K562 (cell line): ENCODE results near the gene RUSC1. TPM values are rescaled to one million over a fixed set of nuclear protein-coding genes. Genes with fewer than 3 reads are reported as not detected.

Experiments
- ARID3A ChIP-seq: IDR thresholded peaks from 2 replicates; pipeline ENCODE4 v1.6.1; 2012; ENCODE audit warnings: low read depth, low read length, improper control_type of control experiment, borderline replicate concordance
- CTBP1 ChIP-seq: fragments of 450-650 bp; IDR thresholded peaks from 2 replicates; pipeline ENCODE4 v1.6.1; 2016; ENCODE audit warnings: borderline replicate concordance
- DACH1 ChIP-seq: fragments of 450-650 bp; IDR thresholded peaks from 2 replicates; pipeline ENCODE4 v1.6.1; 2018; ENCODE audit not compliant: partially characterized antibody
- ETV1 ChIP-seq: fragments of 450-650 bp; conservative IDR thresholded peaks from 2 replicates; pipeline ENCODE4 v1.6.1; 2016; ENCODE audit warnings: missing genetic modification characterization, control low read depth, low read depth, missing compliant biosample characterization
- FOXM1 ChIP-seq, 2 experiments: fragments of 450-650 bp in 1 of 2; sonication (generic) in 1 of 2; formaldehyde crosslinking in 1 of 2; IDR thresholded peaks; 2 replicates each; pipeline versions ENCODE4 v1.6.1 to v1.9.0; 2017 to 2022; ENCODE audit warnings: low read depth in 2 of 2, mild to moderate bottlenecking in 2 of 2, missing genetic modification reagents in 1 of 2, moderate library complexity in 1 of 2
- HCFC1 ChIP-seq: IDR thresholded peaks from 2 replicates; pipeline ENCODE4 v1.6.1; 2012; ENCODE audit warnings: low read depth, low read length, improper control_type of control experiment
- HMG20B ChIP-seq: fragments of 250-450 bp; sonication (Bioruptor Pico); IDR thresholded peaks from 2 replicates; pipeline ENCODE4 v1.5.0; 2021; ENCODE audit warnings: mild to moderate bottlenecking
- IFI16 ChIP-seq: fragments of 250-450 bp; sonication (Bioruptor Pico); IDR thresholded peaks from 2 replicates; pipeline ENCODE4 v2.1.2; 2022; ENCODE audit warnings: mild to moderate bottlenecking, inconsistent platforms
- MYC ChIP-seq, 2 experiments: fragments of 250-450 bp in 1 of 2; sonication (Bioruptor Pico) in 1 of 2; IDR thresholded peaks; 2 replicates each; pipeline versions ENCODE4 v1.5.1 to v1.6.1; 2012 to 2021; ENCODE audit warnings: low read depth in 2 of 2, borderline replicate concordance in 1 of 2, improper control_type of control experiment in 1 of 2, low read length in 1 of 2, mild to moderate bottlenecking in 1 of 2, moderate library complexity in 1 of 2
- OTX1 ChIP-seq: fragments of 450-650 bp; formaldehyde crosslinking; IDR thresholded peaks from 2 replicates; pipeline ENCODE4 v1.4.0; 2022; ENCODE audit warnings: mild to moderate bottlenecking
- POLR2B ChIP-seq: fragments of 450-650 bp; IDR thresholded peaks from 2 replicates; pipeline ENCODE4 v1.6.1; 2018; ENCODE audit warnings: low read depth; ENCODE audit not compliant: partially characterized antibody
- RBBP5 ChIP-seq: fragments of 200-600 bp; sonication (generic); IDR thresholded peaks from 2 replicates; pipeline ENCODE4 v1.6.1; 2012; ENCODE audit warnings: borderline replicate concordance, mild to moderate bottlenecking, low read length, control low read depth, inconsistent platforms; ENCODE audit not compliant: insufficient read depth, poor library complexity, severe bottlenecking
- SPI1 ChIP-seq: IDR thresholded peaks from 2 replicates; pipeline ENCODE4 v1.6.1; 2011; ENCODE audit warnings: low read depth, low read length, control low read depth, borderline replicate concordance
- SRSF1 ChIP-seq: fragments of 200-400 bp; formaldehyde crosslinking; IDR thresholded peaks from 2 replicates; pipeline ENCODE4 v1.6.1; 2017; ENCODE audit warnings: mild to moderate bottlenecking, low read depth, low read length, moderate library complexity
- TCF7L2 ChIP-seq: fragments of 150-350 bp; IDR thresholded peaks from 2 replicates; pipeline ENCODE4 v1.6.1; 2016; ENCODE audit warnings: low read depth, mild to moderate bottlenecking, low read length, moderate library complexity
- TGIF2 ChIP-seq: sonication (generic); formaldehyde crosslinking; IDR thresholded peaks from 2 replicates; pipeline ENCODE4 v1.8.1; 2022; ENCODE audit warnings: mild to moderate bottlenecking, missing genetic modification reagents, moderate library complexity
- TRIM24 ChIP-seq, 2 experiments: fragments of 450-650 bp; IDR thresholded peaks; 2 replicates each; pipeline ENCODE4 v1.6.1; 2016
- UBTF ChIP-seq, 2 experiments: IDR thresholded peaks; 2 replicates each; pipeline ENCODE4 v1.6.1; 2012; ENCODE audit warnings: improper control_type of control experiment in 2 of 2, low read depth in 2 of 2, low read length in 2 of 2, borderline replicate concordance in 1 of 2
- ZBTB49 ChIP-seq: sonication (generic); formaldehyde crosslinking; IDR thresholded peaks from 2 replicates; pipeline ENCODE4 v1.8.0; 2022; ENCODE audit warnings: missing genetic modification reagents, mild to moderate bottlenecking, borderline replicate concordance
- polyA plus RNA-seq, 8 experiments: library from polyadenylated mRNA; depleted of rRNA in 4 of 8; stranded (reverse) in 5 of 8; unstranded in 3 of 8; fragments of >200 nt; fragmentation: Nextera tagmentation in 2 of 8; fragmentation: Illumina TruSeq in 1 of 8; extraction: Ambion mirVana in 2 of 8; extraction: Trizol in 1 of 8; gene quantifications; 2 replicates each; pipeline versions ENCODE4 v1.2.1 to v1.2.3, GENCODE V29; 2011 to 2014; ENCODE audit warnings: inconsistent platforms in 1 of 8, missing spikeins in 1 of 8
- total RNA-seq, 7 experiments: library from RNA; depleted of rRNA in 6 of 7; stranded (reverse); fragments of >200 nt in 6 of 7; fragmentation: Illumina TruSeq in 2 of 7; extraction: Trizol in 2 of 7; gene quantifications; 2 replicates each; pipeline versions ENCODE4 v1.2.1 to v1.2.3, GENCODE V29; 2011 to 2021; ENCODE audit warnings: low replicate concordance in 1 of 7

Gene RUSC1
- total and polyA plus RNA-seq, 9 of the 15 experiments (the other 6 are each of a cell fraction or from before 2014, with no cell fraction given), result 5.7 to 68.3 (median 33.6) TPM

- TF ChIP-seq UBTF (IDR thresholded peaks at IDR 0.05; ENCODE audit: borderline replicate concordance in 1 of 2, low read depth in 2 of 2, low read length in 2 of 2) (0 out of 4 replicates have a peak, but pooled peaks of 1 of the 2 experiments have one; percentile 34), HMG20B (CRISPR knock-in tag) (no peak), DACH1 (no peak), ARID3A (no peak), ZBTB49 (CRISPR knock-in tag) (no peak), MYC (IDR thresholded peaks at IDR 0.05; ENCODE audit: low read depth, low read length) (peak; percentile 18; the same call in 1 of the 2 replicates), MYC (CRISPR knock-in tag; IDR thresholded peaks at IDR 0.05; ENCODE audit: borderline replicate concordance, low read depth) (0 out of 2 replicates have a peak, but pooled peaks have one; percentile 18), SPI1 (no peak), TRIM24 (IDR thresholded peaks at IDR 0.05) (no peak), SRSF1 (no peak), FOXM1 (IDR thresholded peaks at IDR 0.05; ENCODE audit: low read depth) (no peak), FOXM1 (CRISPR knock-in tag; IDR thresholded peaks at IDR 0.05; ENCODE audit: low read depth) (no peak), POLR2B (peak; percentile 1), HCFC1 (peak; percentile 35; the same call in 1 of the 2 replicates), IFI16 (CRISPR knock-in tag) (no peak), CTBP1 (peak; percentile 69), ETV1 (peak; percentile 67), RBBP5 (peak; percentile 47), TCF7L2 (no peak), OTX1 (CRISPR knock-in tag) (no peak), TGIF2 (no peak)
Observed at GRCh38 chr1:155324717-155325602, 4.3 kb downstream of the RUSC1 start (continued).
